NCI-H1930 (cell line): Measurements from ENCODE around the gene GAR1.
"Not testable (repeated sequence)": the region's sequence is repeated elsewhere in the genome, so short reads cannot be mapped to it uniquely, and the experiment has no call there.

Experiments
- DNase-seq, 2 experiments: peaks; one replicate each; lab custom pipeline; 2025; lab: John Stamatoyannopoulos, UW

GAR1 gene

DNA sequence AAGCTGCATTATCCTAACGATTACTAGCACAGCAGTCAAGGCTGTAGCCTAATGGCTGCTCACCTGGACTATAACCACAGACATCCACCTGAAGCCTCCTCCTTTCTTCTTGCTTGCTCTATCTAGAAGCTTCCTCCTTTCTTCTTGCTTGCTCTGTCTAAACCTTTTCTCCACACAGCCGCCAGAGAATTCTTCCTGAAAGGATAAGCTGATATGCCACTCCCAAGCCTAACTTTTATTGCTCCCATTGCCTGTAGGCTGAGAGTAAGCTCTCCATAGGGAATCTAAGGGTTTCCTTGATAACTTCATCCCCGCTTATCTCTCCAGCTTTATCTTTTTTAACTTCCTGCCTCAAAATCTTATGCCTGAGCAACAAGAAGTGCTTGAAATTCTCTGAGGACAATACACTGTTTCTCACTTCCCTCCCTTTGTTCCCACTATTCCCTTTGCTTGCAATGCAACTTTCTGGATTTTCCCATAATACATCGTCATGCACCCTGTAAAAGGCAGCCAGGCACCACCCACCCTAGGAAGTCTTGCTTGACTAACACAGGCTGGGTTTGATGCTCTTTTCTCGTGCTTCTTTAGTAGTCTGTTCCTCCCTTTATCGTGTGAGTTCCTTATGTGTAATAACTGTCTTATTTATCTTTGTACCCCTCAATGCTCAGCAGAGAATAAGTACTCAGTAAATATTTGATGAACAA, 31.0 kb downstream of the GAR1 start:
- no peak for DNase-seq

DNA sequence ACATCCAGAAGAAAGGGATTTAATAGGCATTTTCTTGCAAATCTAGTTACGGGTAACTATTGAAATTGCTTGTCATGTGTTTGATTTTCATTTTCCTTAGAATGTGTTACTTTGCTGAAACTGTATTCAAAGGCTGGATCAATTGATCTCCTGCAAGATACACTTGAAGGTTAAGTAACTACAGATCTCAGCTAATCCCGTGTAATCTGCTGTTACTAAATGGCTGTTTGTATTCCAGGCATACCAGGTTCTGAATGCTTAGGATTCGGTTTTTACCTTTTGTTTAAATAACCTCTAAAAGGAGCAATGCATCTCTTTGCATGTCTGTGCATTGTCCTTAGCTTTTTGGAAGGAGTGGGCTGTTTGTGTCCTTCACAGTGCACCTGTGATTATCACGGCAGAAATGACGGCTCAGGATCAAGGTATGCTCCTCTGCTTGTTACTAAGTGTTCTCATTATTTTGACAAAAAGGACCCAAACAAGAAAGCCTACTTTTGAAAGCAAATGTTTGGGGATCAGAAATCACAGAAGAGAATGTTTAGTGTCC, 32.4 kb downstream of the GAR1 start, which contains the start of gene LRIT3:
Gene LRIT3, plus strand, starts transcription at position 212 of the 547 bp plus-strand sequence. Its CDS starts 95 bp downstream, at position 307.
- DNase-seq = no peak

DNA sequence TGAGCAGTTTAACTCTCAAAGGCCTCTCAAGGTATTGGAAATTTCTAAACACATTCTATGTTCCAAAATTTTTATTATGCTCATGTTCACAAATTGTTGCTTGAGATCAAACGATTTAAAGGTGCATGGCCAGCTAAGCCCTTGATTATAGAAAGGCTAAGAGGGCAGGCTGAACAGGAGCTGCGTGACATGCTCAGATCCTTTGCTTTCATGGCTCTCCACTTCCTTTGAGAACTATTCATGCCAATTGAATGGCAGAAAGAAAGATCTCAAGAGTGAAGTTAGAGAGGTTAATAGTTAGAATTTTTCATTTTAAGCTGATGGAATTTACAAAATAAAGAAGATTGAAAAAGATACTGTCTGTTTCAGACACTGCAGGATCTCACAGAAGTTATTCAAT, 32.9 kb downstream of the GAR1 start:
- DNase-seq = no peak

DNA sequence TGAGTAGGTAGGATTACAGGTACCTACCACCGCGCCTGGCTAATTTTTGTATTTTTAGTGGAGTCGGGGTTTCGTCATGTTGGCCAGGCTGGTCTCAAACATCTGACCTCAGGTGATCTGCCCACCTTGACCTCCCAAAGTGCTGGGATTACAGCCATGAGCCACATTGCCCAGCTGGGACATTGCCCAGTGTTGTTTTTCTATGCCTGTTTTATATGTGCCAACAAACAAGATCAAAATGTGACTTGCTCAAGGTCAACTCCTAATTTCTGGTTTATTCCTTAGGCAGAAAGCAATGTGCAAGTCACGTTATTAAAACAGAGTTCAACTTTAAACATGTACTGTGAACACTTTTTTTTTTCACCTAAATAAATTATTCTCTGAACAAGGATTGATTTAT, 35.0 kb downstream of the GAR1 start:
- no peak for DNase-seq

DNA sequence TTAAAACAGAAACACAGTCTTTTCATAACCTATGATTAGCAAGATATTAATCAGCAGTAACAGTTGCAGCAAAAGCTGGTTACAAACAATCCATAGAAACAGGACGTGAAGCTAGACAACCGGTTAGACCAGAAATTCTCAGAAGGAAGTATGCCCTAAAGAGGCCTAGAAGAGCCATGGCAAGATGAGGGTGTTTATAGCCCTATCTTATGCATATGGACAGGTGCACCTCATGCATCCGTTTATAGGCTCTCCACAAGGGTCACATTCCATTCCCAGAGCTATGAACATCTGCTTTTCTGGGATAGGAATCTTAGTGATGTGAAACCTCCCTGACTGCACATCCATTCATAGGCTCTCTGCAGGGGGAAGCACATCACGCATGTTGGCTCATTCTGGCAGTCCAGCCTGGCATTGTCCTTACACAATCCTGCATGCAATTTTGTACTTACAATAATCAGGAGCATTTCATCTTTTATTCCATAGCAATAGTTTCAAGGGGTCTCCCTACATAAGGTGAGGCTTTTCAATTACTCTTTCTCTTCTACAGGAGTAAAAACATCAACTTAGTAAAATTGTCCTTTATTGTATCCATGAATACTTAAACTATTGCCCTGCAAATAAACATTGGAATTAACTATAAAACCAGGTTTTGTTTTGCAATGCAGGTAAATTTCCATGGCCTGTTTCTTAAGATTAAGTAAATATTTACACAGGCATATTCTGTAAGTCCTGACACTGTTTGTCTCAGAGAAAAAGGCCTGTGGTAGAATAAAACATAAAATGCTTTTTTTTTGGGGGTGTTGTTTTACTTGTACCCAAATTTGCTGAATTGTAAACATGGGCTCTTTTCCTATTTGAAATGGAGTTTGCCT, 44.1 kb downstream of the GAR1 start:
- DNase-seq = not testable (repeated sequence)

DNA sequence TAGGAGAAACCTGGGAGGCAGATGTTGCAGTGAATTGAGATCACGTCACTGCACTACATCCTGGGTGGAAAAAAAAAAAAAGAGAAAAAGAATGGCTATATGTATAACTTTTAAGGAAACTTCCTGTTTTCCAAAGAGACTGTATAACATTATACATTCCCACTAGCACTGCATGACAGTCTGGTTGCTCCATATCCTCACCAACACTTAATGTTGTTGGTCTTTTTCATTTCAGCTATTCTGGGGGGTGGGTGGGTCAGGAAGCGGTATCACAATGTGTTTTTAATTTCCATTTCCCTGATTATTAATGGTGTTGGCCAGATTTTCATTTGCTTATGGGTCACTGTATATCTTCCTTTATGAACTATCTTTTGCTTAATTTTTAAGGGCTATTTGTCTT, 45.7 kb downstream of the GAR1 start:
- no peak for DNase-seq

DNA sequence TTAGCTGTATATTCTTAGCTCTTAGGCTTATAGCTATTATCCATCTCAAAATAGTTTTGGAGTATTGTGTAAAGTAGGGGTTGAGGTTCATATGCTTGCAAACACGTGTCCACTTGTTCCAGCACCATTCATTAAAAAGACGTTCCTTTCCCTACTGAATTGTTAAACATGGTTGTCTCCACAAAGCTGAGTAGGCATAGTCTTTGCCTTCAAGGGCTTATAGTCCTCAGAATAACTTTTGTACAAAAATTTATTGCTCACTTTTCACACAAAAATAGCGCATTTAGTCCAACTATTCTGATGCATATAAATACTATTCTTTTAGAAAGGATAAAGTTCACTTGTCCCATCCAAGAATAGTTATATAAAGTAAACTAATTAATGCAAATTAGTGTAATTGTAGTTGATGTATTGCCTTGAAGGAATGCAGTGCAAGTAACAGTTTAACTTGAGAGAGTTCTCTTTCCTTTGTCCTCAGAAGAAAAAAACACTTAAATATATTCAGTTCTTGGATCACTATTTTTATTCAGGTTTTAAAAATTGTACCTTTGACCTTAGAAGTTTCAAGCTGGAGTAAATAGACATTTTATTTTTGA, 46.5 kb downstream of the GAR1 start:
- no peak for DNase-seq

DNA sequence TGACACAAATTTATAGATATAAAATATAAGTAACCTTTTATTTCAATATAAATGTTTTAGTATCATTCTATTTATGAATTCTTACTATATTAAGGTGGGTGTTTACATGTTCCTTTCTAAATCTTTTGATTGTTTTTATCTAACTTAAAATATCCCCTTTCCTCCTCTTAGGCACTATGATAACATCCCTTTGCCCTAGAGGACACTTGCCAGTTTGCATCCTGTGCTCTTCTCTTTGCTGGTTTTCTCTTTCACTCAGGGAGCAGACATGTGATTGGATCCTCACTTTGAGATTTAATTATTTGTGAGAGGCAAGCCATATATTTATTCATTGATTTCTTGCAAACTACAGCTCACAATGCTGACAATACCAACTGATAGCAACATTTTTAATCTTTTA, 48.6 kb downstream of the GAR1 start:
- no peak for DNase-seq

DNA sequence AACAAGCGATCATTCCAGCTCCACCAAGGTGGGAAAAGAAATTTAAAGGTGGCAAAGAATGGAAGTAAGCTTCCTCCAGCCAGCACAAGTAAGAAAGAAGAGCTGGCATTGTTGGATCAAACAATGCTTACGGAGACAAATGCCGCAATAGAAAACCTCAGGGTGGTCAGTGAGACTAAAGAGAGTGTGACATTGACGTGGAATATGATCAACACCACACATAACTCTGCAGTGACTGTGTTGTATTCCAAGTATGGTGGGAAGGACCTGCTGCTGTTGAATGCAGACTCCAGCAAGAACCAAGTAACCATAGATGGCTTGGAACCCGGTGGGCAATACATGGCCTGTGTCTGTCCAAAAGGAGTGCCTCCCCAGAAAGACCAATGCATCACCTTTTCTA, 54.5 kb downstream of the GAR1 start:
- no peak for DNase-seq

DNA sequence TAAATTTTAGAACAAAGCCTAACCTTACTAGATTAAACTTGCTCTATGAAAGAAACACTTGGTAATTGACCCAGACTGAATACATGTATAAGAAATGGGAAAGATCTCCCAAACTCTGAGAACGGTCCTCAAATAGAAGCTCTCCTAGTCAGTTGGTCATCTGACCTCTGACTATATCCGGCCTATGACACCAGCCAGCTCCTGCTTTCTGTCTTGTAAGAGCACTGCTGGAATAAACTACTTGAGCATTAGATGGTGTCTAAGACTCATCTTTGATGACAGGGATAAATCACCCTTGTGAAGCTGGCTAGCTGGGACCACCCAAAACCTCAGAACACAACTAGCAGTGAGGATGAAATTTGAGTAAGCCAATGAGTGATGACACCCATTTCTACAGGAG, 56.5 kb downstream of the GAR1 start:
- no peak for DNase-seq

DNA sequence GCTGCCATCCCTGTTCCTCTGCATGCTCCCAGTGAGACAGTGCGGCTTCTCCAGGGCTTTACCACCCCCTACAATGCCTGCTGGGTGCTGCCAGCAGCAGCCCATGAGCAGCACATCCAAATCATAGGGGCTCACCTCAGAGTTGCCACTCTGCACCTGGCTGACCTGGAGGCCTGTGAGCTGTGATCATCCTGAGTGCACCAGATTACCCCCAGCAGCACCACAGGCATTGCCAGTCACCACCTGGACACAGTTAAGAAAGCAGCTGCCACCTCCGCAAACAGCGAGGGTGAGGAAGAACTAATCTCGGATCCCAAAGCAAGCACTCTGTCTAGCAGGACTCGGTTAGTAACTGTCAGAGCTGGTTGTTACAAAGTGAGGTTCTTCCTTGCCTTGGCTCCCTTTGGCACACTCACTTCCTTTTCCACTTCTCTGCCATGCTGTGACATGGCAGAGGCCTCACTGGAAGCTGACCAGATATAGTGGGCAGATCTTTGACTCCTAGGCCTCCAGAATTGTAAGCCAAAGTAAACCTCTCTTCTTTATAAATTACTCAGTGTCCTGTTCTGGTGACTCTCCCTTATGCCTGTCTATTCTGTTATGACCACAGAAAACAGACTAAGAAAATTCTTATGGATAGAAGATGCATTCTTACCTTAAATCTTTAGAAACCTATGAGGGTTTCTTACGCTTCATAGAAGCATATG, 57.5 kb downstream of the GAR1 start:
- DNase-seq = no peak

DNA sequence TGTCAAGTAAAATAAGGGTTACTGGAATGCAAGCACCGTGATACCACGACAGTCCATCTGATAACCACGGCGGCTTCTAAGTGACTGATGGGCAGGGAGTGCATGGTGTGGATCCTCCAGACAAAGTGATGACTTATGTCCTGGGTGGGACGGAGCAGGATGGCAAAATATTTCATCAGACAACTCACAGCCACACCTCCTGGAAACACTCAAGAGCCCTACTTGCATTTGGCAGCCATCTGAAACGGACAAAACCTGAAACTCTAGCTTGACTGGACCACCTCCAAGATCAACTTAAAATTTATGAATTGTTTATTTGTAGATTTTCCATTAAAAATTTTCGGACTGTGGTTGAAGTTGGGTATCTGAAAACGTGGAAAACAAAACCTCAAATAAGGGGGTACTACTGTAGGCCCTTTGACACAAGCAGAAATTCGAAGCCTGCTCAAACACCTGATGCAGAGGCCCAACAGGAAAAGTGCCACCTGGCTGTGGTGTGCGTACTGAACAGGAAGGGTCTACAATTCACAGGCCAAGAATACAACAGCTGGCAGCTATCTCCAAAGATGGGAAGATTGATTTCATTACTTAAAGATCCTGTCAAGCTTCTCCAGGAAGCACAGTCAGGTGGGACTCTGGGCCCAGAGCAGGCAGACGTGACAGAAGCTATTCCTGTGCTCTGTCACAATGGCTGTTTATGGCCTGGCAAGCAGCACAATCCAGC, 58.4 kb downstream of the GAR1 start:
- no peak for DNase-seq
